Fibroblast of lung (primary cell): ENCODE results near the gene CDK11B.
"Not testable (repeated sequence)": the region's sequence is repeated elsewhere in the genome, so short reads cannot be mapped to it uniquely, and the experiment has no call there.

ENCODE experiments used
- CTCF ChIP-seq, 2 donors: IDR thresholded peaks in 1 of 2; conservative IDR thresholded peaks in 1 of 2; 1 replicate in 1 of 2; 2 replicates in 1 of 2; pipeline ENCODE4 v1.5.1; 2011 to 2012; ENCODE audit warnings: low read length in 2 of 2, control low read depth in 1 of 2, inconsistent platforms in 1 of 2, low read depth in 1 of 2, mild to moderate bottlenecking in 1 of 2
- EZH2 ChIP-seq: IDR thresholded peaks from 2 replicates; pipeline ENCODE4 v1.5.1; 2012; ENCODE audit warnings: low read length, control low read depth, mild to moderate bottlenecking; ENCODE audit errors: missing control alignments

- TF ChIP-seq CTCF (conservative IDR thresholded peaks at IDR 0.05 in 1 of 2, IDR thresholded peaks at IDR 0.05 in 1 of 2; ENCODE audit: low read depth in 1 of 2, low read length in 2 of 2); EZH2: not testable (repeated sequence)
These were observed 18.7 kb downstream of the CDK11B start for GRCh38 chr1:1640081-1640480.
